ENCODE measurements around the gene CTNNA2.

CTNNA2 gene

GRCh38 chr2:79714283-79714682 is 201.4 kb downstream of the CTNNA2 start:
- DNase-seq, result no peak

GRCh38 chr2:79715338-79715737 is 202.5 kb downstream of the CTNNA2 start:
- DNase-seq, result no peak

GRCh38 chr2:79716266-79716665 is 203.4 kb downstream of the CTNNA2 start:
- no peak for DNase-seq

- DNase-seq, result no peak
Observed at GRCh38 chr2:79717364-79718007, 204.6 kb downstream of the CTNNA2 start.

- no peak for DNase-seq
Observed at GRCh38 chr2:79721061-79721460, 208.2 kb downstream of the CTNNA2 start.

GRCh38 chr2:79721966-79722365 is 209.1 kb downstream of the CTNNA2 start:
- DNase-seq, result no peak

GRCh38 chr2:79723830-79724229 is 211.0 kb downstream of the CTNNA2 start:
- no peak for DNase-seq

GRCh38 chr2:79729532-79729931 is 216.7 kb downstream of the CTNNA2 start:
- DNase-seq, result no peak

GRCh38 chr2:79734518-79734917 is 221.7 kb downstream of the CTNNA2 start:
- DNase-seq, result no peak

- DNase-seq, result no peak
Observed at GRCh38 chr2:79740879-79741443, 228.1 kb downstream of the CTNNA2 start.

GRCh38 chr2:79750321-79750720 is 237.5 kb downstream of the CTNNA2 start:
- no peak for DNase-seq

GRCh38 chr2:79757526-79757925 is 244.7 kb downstream of the CTNNA2 start:
- DNase-seq, result no peak

- no peak for DNase-seq
Observed at GRCh38 chr2:79758042-79758441, 245.2 kb downstream of the CTNNA2 start.

- no peak for DNase-seq
Observed at GRCh38 chr2:79758749-79759282, 246.0 kb downstream of the CTNNA2 start.

- DNase-seq, result no peak
Observed at GRCh38 chr2:79770926-79771325, 258.1 kb downstream of the CTNNA2 start.

GRCh38 chr2:79771493-79771892 is 258.6 kb downstream of the CTNNA2 start:
- no peak for DNase-seq

- no peak for DNase-seq
Observed at GRCh38 chr2:79774016-79774415, 261.2 kb downstream of the CTNNA2 start.

- DNase-seq, result no peak
Observed at GRCh38 chr2:79776461-79776860, 263.6 kb downstream of the CTNNA2 start.

- DNase-seq, result no peak
Observed at GRCh38 chr2:79780781-79781180, 267.9 kb downstream of the CTNNA2 start.

- no peak for DNase-seq
Observed at GRCh38 chr2:79782576-79783452, 270.0 kb downstream of the CTNNA2 start.

GRCh38 chr2:79788952-79789651 is 276.3 kb downstream of the CTNNA2 start:
- no peak for DNase-seq

GRCh38 chr2:79789811-79790210 is 277.0 kb downstream of the CTNNA2 start:
- DNase-seq, result no peak

GRCh38 chr2:79792090-79792489 is 279.2 kb downstream of the CTNNA2 start:
- DNase-seq, result no peak
